ENCODE data around the gene DPH6.

DPH6 gene

DNA sequence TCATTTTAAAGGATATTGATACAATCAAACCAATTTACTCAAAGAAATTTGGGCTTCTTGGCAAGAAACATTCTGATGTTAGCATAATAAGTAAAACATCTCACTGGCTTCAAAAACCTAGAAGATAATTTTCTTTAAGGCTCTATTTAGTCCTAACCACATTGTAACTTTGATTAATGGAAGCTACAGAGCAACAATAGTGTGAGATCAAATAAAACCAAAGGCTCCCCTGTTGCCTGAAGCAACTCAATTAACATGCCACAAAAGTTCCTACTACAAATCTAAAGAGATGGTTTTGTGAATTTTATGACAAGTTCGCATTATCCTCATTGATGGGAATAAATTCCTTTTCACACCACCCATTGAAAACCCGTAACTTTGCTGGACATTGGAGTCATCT, 5.9 kb downstream of the DPH6 start:
- no peak for DNase-seq

- DNase-seq: no peak
These were observed 10.5 kb downstream of the DPH6 start for GRCh38 chr15:35535365-35535916.

GRCh38 chr15:35533130-35534110, 12.5 kb downstream of the DPH6 start:
- DNase-seq: no peak

- DNase-seq: no peak
These were observed 15.3 kb downstream of the DPH6 start for GRCh38 chr15:35530698-35531097.

DNA sequence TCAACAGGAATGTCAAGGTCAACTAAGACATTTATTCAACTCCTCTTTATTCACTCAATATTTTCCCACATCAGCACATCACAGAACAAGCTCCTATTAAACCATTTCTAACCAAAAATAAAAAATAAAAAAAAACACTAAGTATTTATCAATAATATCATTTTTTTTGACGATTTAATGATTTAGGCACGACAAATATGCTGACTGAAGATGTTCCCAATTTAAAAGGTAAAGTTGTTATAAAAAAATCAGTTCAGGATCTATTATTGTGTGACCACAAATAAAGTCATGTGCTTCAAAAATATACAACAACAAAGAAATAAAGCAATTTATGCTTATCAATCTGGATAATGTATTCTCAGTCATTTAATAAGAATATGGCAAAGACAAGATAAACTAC, 16.2 kb downstream of the DPH6 start:
- no peak for DNase-seq

- no peak for DNase-seq
These were observed 23.9 kb downstream of the DPH6 start for GRCh38 chr15:35522061-35522460.

DNA sequence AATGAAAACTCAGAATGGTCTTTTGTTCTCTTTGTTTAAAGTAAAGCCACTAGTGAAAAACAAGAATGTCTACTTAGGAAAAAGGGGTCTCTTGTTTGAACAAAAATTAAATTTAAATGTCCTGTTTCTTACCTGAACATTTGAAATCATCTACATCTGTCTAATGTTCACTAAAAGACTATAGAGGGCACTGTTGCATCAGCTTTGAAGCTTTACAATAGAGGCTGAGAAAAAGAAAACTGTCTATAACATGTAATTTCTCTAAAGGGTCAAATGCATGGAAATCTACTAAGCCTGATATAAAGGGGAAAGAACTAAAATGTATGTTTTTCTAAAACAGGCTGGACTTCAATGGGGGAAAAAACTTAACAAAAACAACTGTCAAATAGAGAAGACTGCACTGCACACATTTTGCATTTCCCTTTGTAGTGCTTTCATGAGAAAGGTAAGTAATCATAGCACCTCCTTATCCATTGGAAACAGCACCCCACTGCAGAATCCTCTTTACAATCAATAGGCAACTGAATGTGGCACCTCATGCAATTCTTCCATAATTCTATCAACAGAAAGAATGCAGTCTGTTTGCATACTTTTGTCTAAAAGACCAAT, 26.3 kb downstream of the DPH6 start:
- DNase-seq: peak; percentile 11

DNA sequence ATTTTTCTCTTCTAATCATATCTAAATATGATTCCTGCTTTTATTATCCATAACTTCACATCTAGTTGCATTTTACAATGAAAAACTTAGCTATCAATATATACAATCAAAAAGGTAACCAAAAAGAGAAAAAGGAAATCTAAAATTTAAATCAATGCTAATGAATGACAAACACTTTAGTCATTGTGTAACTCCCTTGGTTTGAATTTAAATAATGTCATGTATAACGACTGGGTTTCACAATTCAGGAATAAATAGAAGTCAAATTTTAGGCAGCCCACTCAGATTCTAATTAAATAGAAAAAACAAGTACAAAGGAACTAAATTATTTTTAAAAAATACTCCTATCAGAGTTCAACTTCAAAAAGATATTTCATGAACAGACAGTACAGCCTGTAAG, 26.9 kb downstream of the DPH6 start:
- DNase-seq: no peak

GRCh38 chr15:35514759-35515158, 31.2 kb downstream of the DPH6 start:
- no peak for DNase-seq

DNA sequence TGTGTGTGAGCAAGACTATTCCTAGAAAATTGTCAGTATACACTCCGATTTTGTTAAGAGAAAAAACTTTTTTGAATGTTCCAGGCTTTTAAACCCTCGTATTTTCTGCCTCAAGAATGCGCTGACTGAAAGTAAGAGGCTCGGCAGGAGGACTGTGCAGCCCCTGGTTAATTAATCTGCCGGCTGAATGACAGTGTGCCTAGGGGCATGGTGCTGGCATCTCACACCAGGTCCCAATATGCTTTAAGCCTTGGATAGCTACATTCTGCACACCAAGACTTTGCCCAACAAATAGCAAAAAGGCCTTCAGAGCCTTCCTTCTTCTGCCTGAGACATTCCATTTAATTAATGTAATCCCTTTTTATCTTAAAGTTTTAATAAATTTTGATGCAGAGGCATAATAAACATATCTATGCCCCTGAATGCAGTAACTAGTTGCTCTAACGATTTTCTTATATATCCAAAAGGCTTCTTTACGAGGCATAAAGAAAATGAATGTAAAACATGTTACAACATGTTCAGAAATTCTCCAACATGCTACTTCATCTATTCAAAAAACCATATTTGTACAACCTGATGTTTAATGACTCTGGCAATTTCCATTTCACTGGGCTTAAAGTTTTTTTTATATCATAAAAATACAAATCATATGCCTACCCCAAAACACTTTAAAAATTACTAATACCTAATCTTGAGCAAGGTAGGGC, 37.9 kb downstream of the DPH6 start:
- no peak for DNase-seq

GRCh38 chr15:35506272-35506870, 39.6 kb downstream of the DPH6 start:
- no peak for DNase-seq

DNA sequence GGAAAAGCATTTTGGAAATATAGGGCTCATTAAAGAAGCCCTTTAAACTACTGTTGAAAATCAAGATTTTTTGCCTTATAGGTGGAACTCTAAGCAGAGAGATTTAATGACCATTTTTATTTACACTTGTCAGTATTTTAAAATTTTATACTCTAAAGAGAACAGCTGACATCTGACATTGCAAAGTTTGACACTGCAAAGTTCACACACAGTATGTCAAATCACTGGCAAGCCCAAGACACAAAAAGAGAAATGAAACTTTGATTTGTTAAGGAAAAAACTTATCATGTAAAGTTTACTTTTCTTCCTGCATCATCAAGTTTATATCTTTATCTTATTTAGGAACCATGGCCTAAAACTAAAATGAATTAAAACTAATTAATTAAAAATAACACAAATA, 40.2 kb downstream of the DPH6 start:
- no peak for DNase-seq

DNA sequence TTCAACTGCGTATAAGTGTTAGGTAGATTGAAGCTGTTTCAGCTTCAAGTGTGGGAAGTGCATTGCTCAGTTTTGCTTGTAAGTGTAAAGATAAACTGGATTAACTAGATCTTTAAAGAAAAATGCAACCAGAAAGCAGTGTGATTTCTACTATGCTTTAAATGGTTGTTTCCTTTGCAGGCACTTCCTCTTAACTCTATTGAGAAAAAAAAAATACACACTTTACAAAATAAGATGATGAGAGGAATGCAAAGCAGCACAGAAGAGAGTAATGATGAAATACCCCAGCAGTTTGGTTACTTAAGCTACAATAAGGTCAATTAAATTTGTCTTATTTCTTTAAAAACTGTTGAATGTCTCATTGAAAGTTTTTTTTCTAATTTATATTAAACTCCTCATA, 40.8 kb downstream of the DPH6 start:
- DNase-seq: no peak

DNA sequence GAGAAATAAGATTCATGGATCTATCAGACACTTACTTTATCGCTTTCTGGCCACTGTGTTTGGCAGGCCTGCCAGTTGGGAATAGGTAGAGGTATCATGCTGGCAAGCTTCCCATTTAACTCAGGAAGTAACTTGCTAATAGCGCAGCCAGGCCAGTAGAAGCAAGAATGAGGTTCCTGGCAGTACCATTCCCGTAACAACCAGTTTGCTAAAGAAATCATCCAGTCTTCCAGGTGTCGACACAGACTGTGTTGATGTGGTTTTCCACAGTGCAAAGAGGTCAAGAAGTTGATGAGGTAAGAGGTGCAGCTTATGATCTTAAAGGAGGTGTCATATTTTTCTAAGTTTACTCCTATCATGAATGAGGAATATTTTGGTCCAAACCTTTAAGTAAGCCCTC, 46.2 kb downstream of the DPH6 start:
- no peak for DNase-seq

DNA sequence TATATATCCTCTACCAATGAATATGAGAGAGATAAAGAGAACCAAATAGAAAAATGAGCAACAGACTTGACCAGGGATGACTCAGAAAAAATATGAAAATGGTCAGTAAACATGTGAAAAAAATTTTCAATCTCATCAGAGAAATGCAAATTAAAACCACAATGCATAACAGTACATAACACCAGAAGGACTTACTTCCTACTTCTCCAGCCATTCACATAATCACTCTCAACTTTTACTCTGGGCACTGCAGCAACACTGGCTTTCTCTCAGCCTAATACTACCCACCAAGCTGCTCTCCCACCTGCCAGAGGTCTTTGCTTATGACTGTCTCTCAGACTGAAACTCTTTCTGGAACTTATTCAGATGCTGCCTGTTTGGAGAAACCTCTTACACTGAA, 49.4 kb downstream of the DPH6 start:
- DNase-seq: no peak

DNA sequence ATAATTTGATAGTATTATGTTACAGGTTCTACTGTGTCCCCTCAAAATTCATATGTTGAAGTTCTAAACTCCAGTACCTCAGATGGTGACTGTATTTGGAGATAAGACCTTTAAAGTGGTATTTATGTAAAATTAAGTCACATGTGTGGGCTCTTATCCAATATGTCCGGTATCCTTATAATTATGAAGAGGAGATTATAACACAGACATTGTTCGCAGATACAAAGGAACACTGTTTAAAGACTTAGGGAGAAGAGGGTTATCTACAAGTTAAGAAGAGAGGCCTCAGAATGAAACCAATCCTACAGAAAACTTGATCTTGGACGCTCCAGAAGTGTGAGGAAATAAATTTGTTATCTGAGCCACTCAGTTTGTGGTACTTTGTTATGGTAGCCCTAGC, 50.9 kb downstream of the DPH6 start:
- no peak for DNase-seq

DNA sequence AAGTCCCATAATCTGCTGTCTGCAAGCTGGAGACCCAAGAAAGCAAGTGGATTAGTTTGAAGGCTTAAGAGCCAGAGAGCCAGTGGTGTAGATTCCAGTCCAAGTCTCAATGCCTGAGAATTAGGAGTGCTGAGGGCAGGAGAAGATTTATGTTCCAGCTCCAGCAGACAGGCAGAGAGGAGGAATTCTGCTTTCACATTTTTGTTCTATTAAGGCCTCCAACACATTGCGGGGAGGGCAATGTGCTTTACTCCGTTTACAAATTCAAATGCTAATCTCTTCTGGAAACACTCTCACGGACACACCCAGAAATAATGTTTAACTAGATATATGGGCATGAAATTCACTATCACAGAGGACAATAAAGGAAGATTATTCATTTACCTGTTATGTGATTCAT, 54.0 kb downstream of the DPH6 start:
- DNase-seq: no peak

DNA sequence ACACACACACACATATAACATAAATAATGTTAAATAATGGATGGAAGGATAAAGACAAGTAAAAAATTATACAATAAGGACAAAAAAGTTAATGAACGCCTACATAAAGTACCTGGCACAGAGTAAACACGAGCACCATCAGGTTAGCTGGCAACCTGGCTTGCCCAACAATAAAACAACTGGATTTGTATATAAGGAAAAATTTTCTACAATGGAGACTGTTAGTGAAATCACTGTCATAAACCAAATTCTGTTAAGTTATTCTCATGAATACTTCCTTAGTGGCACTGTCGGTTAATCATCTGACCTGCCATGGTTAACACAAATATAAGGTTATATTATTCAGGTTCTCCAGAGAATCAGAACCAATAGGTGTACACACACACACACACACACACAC, 54.8 kb downstream of the DPH6 start:
- DNase-seq: no peak

GRCh38 chr15:35490511-35490910, 55.5 kb downstream of the DPH6 start:
- DNase-seq: no peak

DNA sequence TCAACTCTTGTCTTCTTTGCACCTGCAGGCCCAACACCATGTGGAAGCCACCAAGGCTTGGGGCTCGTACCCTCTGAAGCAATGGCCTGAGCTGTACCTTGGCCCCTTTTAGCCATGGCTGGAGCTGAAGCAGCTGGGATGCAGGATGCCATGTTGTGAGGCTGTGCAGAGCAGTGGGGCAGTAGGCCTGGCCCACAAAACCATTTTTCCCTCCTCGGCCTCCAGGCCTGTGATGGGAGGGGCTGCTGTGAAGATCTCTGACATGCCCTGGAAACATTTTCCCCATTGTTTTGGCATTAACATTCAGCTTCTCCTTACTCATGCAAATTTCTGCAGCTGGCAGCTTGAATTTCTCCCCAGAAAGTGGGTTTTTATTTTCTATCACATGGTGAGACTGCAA, 58.5 kb downstream of the DPH6 start:
- no peak for DNase-seq

DNA sequence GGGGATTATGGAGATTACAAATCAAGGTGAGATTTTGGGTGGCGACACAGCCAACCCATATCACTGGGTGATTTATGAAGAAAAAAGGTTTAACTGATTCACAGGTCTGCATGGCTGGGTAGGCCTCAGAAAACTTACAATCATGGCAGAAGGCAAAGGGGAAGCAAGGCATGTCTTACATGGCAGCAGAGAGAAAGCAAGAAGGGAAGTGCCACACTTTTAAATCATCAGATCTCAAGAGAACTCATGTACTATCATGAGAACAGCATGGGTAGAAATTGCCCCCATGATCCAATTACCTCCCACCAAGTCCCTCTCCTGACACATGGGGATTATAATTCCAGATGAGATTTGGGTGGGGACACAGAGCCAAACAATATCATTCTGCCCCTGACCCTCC, 59.7 kb downstream of the DPH6 start:
- DNase-seq: no peak

DNA sequence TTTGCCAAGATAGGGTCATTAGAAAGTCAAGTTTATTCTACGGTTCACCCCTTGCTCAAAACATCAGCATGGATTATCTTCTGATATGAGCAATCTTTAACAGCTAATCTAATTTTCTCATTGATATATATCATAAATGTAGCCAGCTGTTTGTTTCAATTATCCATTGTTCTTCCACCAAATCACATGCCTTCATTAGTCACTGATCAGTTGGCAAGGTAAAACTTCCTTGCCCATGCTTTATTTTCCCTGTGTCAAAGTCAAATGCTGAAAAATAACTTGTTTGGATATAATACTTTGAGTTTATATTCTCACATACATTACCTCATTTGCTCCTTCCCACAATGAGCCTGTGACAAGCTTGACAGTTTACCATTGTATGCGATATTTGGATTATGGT, 60.6 kb downstream of the DPH6 start:
- no peak for DNase-seq

Data from DMS153 (cell line).